GM12864 (cell line): ENCODE results near the gene INSYN2B.

ENCODE experiments used
- DNase-seq: peaks from one replicate; pipeline ENCODE4 v3.0.0-alpha.2; 2011; ENCODE audit warnings: low read depth
- H3K4me3 ChIP-seq: 2 replicates; pipeline ENCODE4 v1.5.1; 2011; ENCODE audit warnings: mild to moderate bottlenecking, low read depth, low read length, control low read depth
- TF ChIP-seq, protein P1 (sequence below): IDR thresholded peaks from 2 replicates; pipeline ENCODE4 v1.5.1; 2011; ENCODE audit warnings: low read depth, mild to moderate bottlenecking, moderate library complexity, low read length, control low read depth, inconsistent platforms; ENCODE audit errors: missing control alignments

Gene INSYN2B

GRCh38 chr5:169814522-169814921, 165.8 kb downstream of the INSYN2B start:
- TF ChIP-seq, protein P1, sequence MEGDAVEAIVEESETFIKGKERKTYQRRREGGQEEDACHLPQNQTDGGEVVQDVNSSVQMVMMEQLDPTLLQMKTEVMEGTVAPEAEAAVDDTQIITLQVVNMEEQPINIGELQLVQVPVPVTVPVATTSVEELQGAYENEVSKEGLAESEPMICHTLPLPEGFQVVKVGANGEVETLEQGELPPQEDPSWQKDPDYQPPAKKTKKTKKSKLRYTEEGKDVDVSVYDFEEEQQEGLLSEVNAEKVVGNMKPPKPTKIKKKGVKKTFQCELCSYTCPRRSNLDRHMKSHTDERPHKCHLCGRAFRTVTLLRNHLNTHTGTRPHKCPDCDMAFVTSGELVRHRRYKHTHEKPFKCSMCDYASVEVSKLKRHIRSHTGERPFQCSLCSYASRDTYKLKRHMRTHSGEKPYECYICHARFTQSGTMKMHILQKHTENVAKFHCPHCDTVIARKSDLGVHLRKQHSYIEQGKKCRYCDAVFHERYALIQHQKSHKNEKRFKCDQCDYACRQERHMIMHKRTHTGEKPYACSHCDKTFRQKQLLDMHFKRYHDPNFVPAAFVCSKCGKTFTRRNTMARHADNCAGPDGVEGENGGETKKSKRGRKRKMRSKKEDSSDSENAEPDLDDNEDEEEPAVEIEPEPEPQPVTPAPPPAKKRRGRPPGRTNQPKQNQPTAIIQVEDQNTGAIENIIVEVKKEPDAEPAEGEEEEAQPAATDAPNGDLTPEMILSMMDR, result no peak
- no peak overlapping the region for H3K4me3 ChIP-seq
- no peak for DNase-seq
